ENCODE results near the gene LRMDA.
A peak's percentile ranks its signal among the peaks of the same experiment; 100 is the strongest.

The LRMDA gene

DNA sequence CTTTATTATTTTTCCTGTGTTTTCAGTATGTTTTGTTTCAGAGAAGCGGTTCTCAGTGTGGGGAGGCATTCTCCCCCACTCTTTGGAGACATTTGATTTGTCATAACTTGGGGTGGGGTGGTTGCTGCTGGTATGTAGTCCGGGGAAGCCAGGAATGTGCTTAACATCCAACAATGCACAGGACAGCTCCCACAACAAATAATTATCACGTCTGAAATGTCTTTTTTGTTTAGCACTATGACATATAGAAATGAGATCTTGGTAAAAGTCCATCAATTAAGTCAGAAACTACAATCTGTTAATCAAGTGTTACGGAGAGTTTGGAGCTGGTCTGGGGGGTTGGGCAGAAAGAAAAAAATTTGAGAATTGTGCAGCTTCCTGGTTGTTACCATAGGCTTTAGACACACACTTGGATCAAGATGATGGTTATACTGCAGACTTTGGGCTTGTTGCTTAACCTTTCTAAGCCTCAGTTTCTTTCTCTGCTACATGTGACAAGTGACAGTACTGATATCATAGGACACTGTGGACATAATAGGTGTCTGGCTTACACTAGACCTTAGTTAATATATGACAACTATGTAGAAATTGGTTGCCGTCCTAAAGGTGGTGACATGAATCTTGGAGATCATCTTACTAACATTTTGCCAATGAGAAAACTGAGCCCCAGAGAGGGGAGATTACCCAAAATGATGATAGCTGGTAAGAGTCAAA lies 113.7 kb downstream of the LRMDA start:
- no peak for DNase-seq

DNA sequence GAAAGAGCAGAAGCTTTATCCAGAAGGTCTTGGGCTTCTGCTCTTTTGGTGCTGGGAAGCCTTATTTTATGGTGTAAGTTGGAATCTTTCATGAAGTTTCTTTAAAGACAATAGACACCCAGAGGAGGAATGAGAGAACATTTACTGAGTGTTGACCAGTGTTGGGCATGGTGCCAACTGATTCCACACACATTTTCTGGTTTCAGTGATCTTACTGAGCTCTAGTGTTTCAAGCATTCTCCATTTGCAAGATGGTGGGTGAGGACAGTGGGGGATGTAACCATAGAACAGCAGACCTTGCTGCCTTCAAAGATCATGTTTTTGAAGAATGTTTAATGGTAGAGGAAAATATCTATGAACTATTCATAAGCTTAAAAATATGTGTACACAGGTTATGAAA lies 114.6 kb downstream of the LRMDA start:
- no peak for DNase-seq

DNA sequence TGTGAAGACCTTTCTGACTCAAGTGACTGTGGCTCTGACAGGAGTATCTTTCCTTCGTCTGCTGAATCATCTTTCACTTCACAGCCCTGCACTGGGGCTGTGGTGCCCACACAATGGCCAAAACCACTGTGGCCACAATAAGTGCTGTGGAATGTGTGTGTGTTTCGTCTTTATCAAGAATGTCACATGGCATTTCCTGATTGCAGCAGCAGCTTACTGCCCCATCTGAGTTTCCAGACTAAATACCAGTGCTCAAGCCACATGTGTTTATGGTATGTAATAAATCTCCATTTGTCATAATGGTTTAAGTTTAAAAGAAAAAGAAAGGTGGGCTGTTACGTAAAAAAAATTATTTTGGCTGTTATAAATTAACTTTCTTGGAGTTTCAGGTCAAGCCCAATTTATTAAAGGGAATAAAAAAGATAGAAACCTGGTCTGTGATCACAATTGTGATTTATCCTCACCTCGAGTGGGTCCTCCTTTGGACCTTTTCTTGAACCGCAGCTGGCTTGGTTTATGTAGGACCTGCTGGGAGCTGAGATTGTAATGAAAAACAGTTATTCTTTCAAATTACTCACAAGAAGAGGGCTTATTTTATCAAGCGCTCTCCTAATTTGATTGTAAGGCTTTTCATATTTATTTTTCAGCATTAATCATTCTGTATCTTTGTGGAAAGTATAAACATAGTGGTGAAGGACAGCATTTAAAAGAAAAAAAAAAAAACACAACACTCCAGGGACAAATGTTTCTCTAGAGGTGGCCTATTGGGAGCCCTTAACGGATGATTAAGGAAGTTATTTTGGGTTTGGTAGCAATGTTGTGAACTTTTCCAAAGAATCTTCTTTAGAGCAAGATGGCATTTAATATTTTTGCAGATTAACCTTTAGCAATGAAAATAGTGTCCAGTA lies 116.2 kb downstream of the LRMDA start:
- no peak for DNase-seq

DNA sequence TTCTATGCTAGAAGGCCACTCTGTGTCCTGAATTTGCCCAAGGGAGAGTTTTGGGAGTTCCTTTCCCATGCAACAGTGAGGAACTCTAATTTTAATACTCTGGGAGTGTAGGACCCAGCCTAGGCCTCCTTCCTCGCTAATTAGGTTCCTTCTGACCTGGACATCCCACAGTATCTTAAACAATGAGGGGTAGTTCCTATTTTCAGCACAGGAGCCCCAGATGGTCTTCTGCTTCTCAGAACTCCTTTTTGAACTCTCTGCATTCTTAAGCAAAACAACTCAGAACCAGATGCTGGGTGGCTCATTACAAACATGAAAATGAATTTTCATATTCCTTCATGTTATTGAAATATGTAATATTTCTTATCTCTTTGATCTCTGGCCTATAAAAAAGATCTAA lies 116.9 kb downstream of the LRMDA start:
- no peak for DNase-seq

DNA sequence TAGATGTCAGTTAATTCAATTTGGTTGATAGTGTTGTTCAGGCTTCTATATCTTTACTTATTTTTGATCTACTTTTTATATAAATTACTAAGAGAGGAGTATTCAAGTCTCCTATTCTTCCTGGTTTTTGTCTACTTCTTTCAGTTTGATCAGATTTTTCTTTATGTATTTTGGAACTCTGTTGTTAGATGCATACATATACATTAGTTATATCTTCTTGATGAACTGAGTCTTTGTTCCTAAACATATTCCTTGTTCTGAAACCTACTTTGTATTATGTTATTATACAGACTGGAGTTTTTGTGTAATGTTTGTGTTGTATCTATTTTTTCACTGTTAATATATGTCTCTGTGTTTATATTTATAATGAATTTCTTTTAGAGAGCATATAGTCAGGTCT lies 118.8 kb downstream of the LRMDA start:
- DNase-seq = no peak

DNA sequence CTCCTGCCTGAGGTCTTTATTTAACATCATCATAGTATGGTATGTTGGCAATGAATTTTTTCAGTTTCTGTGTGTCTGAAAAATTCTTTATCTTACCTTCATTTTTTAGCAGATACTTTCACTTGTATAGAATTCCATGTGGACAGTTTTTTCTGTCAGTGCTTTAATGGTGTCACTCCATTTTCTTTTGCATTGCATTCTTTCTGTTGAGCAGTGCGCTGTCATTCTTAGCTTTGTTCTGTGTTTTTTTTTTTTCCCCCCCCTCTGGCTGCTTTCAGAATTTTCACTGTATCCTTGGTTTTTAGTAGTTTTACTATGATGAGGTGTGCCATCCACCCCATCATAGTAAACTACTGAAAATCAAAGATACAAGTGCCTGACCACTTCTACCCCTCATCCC lies 120.7 kb downstream of the LRMDA start:
- DNase-seq = no peak

DNA sequence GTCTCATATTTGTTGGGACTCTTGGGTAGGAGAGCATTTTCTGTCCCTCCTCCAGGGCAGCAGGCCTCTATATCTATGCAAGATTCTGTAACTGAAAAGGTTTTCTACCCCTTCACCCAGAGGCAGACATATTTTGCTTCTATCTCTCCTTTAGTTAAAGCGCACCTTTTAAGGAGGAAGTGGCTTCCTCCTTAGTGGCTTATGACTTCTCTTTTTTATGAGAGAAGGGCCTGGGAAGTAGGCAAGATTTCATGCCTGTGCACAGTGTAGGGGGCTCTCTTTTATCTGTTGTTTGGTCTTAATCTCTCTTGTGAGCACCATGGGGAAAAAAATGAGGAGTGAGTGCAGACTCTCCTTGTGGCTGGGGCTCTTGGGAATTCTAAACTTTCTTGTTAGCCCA lies 122.1 kb downstream of the LRMDA start:
- DNase-seq = peak; percentile 48

DNA sequence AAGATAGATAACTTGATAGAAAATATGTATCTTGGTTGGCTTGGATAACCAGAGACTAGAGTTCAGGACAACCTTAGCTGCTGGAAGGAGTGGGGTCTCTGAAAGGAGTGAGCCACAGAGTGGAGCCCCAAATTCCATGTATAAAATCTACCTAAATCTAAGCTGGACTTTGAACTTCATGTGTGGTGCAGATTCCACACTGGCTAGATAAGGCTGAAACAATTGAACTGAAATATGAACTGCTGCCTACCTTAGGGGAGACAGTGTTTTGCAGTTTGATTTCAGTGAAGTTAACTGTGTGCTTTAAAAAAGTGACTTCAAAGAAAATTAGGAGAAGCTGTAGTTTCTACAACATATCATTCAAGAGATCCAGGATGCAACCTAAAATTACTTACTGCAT lies 123.9 kb downstream of the LRMDA start:
- DNase-seq = no peak

DNA sequence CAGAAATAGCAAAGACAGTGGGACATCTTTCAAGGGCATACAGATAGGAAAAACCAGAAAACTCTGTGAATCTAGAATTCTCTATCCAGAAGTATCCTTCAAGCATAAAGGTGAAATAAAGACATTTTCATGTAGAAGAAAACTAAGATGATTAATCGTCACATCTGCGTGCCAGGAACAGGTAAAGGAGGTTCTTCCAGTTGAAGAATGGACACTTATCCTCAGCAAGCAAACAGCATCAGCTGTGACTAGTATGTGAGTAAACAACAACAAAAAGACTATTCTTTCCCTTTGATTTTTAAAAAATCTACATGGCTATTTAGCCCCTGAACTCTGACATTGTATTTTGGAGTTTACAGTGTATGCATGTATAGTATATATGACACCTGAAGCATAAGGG lies 124.9 kb downstream of the LRMDA start:
- no peak for DNase-seq

DNA sequence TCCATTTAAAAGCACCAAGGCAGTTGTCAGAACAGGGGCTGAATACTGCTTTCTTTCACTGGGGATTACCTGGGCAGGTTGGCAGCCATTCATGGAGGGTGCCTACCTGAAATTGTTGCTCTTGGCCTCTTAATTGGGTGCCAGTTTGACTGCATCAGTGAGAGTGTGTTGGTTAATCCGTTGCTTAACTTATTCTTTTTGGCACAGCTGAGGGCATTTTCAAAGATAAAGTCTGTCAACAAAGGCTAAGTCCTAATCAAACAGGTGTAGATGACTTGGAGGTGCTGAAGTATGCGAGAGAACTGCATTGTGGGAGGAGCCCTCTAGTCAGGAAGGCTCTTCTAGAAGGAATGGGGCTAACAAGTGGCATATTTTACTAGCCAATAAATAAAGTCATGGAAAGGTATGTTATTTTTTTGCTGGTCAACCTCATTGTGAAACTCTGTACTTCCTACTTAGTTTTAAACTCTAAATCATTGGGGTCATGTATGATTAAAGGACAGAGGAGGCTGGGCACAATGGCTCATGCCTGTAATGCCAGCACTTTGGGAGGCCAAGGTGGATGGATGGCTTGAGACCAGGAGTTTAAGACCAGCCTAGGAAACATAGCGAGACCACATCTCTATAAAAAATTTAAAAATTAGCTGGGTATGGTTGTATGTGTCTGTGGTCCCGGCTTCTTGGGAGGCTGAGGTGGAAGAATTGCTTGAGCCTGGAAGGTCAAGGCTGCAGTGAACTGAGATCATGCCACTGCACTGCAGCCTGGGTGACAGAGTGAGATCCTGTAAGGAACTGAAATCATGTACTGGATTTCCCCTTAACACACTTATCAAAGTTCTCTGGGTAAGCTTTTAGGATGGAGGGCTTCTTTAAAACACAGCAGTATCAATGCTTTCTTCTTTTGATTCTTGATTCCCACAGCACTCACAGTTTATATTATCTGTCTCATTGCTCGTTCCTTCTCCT lies 134.1 kb downstream of the LRMDA start:
- DNase-seq = no peak

DNA sequence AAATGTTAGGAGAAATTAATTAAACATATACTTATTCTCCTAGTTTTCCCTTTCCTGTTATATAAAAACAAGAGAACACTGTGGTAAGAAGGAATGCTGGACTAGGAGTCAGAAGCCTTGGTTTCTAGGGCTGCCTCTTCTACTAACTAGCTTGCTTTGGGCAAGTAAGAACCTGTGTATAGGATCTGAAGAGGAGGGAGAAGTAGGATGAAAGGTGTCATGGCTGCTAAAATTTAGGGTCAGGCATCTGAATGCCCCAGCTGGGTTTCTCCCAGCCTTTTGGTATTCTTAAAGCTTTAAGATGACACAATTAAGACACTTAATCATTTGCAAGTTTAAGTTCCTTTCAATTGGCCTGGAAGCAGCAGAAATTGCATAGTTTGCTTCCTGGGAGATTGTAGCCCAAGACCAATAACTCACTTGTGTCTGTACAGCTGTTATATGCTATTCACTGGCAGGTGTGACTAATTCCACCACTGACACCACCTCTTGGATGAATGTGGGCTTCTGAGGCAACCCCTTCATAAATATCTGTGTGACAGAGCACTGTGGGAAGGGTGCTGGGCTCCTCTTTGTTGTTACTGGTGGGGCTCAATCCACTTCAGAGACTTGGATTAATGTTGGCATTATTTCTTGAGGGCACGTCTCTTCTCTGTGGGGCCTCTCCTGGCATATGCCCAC lies 137.2 kb downstream of the LRMDA start:
- no peak for DNase-seq

DNA sequence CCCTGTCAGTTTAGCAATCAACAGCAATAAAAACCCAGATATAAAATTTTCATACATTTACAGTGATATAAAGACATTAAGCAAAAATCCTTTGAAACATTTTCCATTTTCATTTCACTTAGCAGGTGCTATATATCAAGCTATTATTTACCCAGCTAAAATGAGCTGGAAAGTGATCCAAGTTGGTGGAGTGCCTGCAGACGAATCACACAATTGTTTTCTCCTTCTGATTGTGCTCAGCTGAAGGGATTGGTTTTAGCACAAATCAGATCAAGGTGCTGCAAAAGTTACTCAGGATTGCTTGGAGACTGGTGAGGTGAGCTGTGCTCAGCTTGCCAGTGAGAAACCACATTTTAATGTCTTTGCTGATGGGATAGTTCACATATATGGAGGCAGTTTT lies 138.1 kb downstream of the LRMDA start:
- DNase-seq = no peak

DNA sequence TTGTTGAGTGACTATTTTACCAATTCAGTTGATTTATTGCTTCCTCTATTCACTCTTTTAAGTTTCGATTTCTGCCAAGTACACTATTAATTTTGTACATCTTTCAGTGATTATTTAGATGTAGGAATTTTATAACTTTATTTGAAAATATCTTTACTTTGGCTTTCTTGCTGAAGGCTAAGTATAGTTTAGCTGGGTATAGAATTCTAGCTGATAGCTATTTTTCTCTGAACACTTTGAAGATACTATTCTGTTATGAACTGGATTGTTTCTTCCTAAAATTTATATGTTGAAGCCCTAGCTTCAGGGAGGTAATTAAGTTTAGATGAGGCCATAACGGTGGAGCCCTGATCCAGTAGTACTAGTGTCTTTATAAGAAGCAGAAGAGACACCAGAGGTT lies 141.1 kb downstream of the LRMDA start:
- no peak for DNase-seq

DNA sequence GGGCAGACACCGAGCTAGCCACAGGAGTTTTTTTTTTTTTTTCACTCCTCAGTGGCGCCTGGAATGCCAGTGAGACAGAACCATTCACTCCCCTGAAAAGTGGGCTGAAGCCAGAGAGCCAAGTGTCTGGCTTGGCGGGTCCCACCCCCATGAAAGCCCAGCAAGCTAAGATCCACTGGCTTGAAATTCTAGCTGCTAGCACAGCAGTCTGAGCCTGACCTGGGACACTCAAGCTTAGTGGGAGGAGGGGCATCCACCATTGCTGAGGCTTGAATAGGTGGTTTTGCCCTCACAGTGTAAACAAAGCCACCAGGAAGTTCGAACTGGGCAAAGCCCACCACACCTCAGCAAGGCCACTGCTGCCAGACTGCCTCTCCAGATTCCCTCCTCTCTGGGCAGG lies 144.5 kb downstream of the LRMDA start:
- DNase-seq = no peak

DNA sequence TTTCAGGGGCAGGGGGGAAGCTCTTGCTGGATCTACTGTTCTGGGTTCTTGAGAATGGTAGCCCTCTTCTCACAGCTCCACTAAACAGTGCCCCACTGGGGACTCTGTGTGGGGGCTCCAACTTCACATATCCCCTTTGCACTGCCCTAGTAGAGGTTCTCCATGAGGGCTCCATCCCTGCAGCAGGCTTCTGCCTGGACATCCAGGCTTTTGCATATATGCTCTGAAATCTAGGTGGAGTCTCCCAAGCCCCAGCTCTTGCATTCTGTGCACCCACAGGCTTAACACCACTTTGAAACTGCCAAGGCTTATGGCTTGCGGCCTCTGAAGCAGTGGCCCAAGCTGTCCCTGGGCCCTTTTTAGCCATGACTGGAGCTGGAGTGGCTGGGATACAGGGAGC lies 150.7 kb downstream of the LRMDA start:
- no peak for DNase-seq

DNA sequence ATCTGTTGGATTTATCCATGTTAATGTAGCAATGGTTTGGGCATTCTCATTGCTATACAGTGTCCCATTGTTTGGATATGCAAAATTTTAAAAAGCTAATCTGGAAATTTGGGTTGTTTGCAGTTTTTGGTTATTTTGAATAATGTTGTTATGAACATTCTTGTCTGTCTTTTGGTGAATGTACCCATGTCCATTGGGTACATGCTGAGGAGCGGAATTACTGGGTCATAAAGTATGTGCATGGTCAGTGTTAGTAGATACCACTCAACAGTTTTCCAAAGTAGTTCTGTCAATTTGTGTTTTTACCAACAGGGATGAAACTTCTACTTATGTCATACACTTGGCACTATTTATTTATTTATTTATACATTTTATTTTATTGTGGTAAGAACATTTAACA lies 153.9 kb downstream of the LRMDA start:
- no peak for DNase-seq

DNA sequence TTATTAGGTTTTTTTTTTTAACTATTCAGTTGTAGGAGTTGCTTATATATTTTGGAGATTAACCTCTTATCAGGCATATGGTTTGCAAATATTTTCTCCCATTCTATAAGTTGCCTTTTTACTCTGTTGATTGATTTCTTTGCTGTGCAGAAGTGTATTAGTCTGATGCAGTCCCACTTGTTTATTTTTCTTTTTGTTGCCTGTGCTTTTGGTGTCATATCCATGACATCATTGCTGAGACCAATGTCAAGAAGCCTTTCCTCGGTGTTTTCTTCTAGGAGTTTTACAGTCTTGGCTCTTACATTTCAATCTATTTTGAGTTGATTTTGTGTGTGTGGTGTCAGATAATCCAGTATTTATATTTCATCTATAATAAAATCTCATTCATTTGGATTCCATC lies 155.4 kb downstream of the LRMDA start:
- no peak for DNase-seq

DNA sequence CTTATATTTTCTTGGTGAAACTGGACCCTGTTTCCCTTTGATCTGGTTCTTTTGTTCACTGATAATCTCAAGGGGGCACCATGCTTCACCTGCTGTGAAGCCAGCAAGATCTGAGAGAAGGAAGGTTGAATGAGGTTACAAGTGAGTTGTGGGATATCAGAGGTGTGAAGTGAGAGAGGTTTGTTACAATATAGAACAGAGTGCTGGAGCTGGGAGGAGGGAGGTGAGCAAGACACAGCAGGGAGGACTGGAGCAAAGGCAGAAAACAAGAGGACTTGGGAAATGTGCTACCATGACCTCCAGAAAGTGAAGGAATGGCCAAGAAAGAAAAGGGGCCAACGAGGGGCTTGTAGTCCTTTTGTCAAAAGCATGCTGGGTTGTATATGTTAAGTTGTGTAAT lies 156.6 kb downstream of the LRMDA start:
- DNase-seq = no peak

DNA sequence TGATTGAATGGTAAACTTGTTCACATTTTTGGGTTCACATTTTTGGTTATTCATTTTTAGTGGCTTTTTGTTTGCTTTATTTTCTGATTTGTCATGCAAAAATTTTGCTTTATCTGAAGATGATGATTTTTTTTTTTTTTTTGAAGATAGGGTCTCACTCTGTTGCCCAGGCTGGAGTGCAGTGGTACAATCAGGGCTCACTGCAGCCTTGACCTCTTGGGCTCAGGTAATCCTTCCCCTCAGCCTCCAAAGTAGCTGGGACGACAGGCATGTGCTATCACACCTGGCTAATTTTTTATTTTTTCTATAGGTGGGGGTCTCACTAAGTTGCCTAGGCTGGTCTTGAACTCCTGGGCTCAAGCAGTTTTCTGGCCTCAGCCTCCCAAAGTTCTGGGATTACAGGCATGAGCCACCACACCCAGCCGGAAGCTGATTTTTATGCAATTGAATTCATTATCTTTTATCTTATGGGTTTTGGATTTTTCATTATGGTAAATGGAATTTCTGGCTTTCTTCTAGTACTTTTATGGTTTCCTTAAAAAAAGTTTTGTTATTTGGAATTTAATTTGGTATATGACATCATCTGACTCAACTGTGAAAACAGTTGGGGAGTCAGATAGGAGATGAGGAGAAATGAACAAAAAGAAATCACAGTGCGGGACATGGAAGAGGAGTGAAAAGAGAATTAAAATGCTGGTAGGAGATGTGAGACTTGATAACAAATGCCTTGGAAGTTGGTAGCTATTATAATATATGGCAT lies 158.7 kb downstream of the LRMDA start:
- DNase-seq = no peak

DNA sequence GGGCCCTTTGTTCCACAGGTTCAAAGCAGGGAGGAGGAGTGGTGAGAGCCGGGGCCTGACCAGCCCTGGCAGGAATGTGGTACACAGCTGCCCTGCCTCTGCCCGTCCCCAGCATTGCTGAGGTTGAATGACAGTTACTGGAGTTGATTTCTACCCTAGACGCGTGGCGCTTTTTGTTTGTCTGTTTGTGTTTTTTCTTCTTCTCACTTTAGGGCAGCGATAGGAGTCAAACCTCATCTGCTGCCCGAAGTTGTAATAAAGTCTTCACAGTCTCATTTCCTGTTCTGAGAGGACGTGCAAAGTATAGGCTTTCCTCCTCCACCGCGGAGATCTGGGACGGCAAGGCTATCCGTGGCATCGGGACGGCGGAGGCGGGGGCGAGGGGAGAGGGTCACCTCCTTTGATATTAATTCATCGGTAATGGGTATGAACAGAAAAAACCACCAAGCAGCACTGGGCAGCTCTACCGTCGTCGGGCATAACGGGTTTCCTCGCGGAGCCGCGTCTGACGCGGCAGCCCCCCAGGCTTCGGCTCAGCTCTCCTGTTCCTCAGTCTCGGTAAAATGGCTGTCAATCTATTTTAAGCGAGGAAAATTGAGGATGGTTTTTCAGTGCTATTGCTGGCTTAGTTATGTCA lies 160.8 kb downstream of the LRMDA start:
- DNase-seq = no peak

Measured in KG1 (cell line).